CD4-positive, alpha-beta T cell treated with Interleukin-12 subunit alpha and Interleukin-12 subunit beta, for 1 hour (primary cell): ENCODE results near the gene OSBPL2.

Experiments used
- DNase-seq: peaks from one replicate; pipeline ENCODE4 v3.0.0-alpha.2; 2020

OSBPL2 gene

GRCh38 chr20:62222972-62223371 is 15.3 kb upstream of the OSBPL2 start:
- no peak for DNase-seq

GRCh38 chr20:62223571-62223970 is 14.8 kb upstream of the OSBPL2 start:
- DNase-seq = no peak

GRCh38 chr20:62224113-62224855 is 14.0 kb upstream of the OSBPL2 start:
- no peak for DNase-seq

GRCh38 chr20:62225026-62225425 is 13.3 kb upstream of the OSBPL2 start:
- no peak for DNase-seq

- no peak for DNase-seq
These were observed 12.3 kb upstream of the OSBPL2 start for GRCh38 chr20:62225820-62226635.

- DNase-seq = no peak
These were observed 11.4 kb upstream of the OSBPL2 start for GRCh38 chr20:62226707-62227590.

GRCh38 chr20:62227591-62227976 is 10.7 kb upstream of the OSBPL2 start:
- DNase-seq = no peak

- no peak for DNase-seq
These were observed 10.1 kb upstream of the OSBPL2 start for GRCh38 chr20:62227977-62228958.

- no peak for DNase-seq
These were observed 9.3 kb upstream of the OSBPL2 start for GRCh38 chr20:62228982-62229545.

- no peak for DNase-seq
These were observed 8.7 kb upstream of the OSBPL2 start for GRCh38 chr20:62229667-62230066.

- DNase-seq = no peak
These were observed 8.0 kb upstream of the OSBPL2 start for GRCh38 chr20:62230276-62230675.

- no peak for DNase-seq
These were observed 7.6 kb upstream of the OSBPL2 start for GRCh38 chr20:62230696-62231095.

GRCh38 chr20:62231292-62231691 is 7.0 kb upstream of the OSBPL2 start:
- DNase-seq = no peak

- DNase-seq = no peak
These were observed 6.1 kb upstream of the OSBPL2 start for GRCh38 chr20:62232194-62232593.

GRCh38 chr20:62232770-62233645 is 5.3 kb upstream of the OSBPL2 start:
- no peak for DNase-seq

GRCh38 chr20:62233684-62234083 is 4.6 kb upstream of the OSBPL2 start:
- no peak for DNase-seq

GRCh38 chr20:62234339-62234738 is 4.0 kb upstream of the OSBPL2 start:
- DNase-seq = no peak

- DNase-seq = no peak
These were observed 3.1 kb upstream of the OSBPL2 start for GRCh38 chr20:62235001-62235776.

- DNase-seq = no peak
These were observed 2.6 kb upstream of the OSBPL2 start for GRCh38 chr20:62235777-62236157.

GRCh38 chr20:62236200-62236599 is 2.1 kb upstream of the OSBPL2 start:
- no peak for DNase-seq
